HEK293T (cell line): ENCODE results near the gene PEA15.

Experiments
- BHLHE40 ChIP-seq: fragments of 450-650 bp; IDR thresholded peaks from 2 replicates; pipeline ENCODE4 v1.6.1; 2016; ENCODE audit warnings: mild to moderate bottlenecking, moderate library complexity, borderline replicate concordance
- NFRKB ChIP-seq: fragments of 450-650 bp; IDR thresholded peaks from 2 replicates; pipeline ENCODE4 v1.6.1; 2016; ENCODE audit warnings: mild to moderate bottlenecking, moderate library complexity
- TARDBP ChIP-seq: fragments of 450-650 bp; IDR thresholded peaks from 2 replicates; pipeline ENCODE4 v1.6.1; 2016

GRCh38 chr1:160224606-160225005 is 19.4 kb downstream of the PEA15 start:
- TF ChIP-seq NFRKB = no peak
- no peak for TF ChIP-seq TARDBP
- no peak for TF ChIP-seq BHLHE40
